ENCODE data around the gene GSK3A. TPM values are rescaled to one million over a fixed set of nuclear protein-coding genes. Genes with fewer than 3 reads are reported as not detected.
A peak's percentile ranks its signal among the peaks of the same experiment; 100 is the strongest.

Gene GSK3A
- total and polyA plus RNA-seq, 2 of the 8 experiments (the other 6 are each of a cell fraction or from before 2014, with no cell fraction given) = 55.3 to 84.0 TPM

DNA sequence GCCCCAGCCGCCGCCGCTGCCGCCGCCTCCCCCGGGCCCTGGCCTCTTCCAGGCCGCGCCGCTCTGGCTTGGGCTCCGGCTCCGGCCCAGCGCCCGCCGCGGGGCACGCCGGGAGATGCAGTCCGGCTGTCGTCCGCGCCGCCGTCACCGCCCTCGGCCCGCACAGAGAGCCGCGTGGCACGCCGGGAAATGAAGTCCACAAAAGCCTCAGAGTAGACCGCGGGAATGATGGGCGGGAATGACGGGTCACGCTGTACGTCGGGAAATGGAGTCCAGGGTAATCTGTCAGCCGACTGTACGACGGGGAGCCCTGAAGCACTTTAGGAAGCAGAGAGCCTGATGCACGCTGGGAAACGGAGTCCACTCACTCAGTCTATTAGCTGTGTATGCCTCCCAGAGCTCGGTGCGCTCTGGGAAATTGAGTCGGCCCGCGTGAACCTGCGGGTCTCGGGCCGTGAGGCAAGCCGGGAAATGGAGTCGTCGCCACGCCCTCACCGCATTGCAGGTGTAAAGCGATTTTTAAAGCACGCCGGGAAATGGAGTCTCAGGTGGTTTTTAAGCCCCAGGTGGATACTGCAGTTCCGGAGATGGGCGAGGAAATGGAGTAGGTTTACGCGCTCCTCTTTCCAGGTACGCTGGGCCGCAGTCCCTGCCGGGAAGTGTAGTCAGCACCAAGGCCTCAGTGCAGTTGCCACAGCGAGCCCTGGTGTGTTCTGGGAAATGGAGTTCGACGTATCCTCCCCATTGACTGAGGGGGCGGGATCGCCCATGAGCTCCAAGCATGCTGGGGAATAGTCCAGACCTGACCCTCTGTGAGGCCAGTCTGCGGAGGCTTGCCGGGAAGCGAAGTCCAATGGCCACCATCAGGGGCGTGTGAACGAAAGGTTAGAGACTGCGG is at the start of gene GSK3A (continued):
- TF ChIP-seq, protein P1, sequence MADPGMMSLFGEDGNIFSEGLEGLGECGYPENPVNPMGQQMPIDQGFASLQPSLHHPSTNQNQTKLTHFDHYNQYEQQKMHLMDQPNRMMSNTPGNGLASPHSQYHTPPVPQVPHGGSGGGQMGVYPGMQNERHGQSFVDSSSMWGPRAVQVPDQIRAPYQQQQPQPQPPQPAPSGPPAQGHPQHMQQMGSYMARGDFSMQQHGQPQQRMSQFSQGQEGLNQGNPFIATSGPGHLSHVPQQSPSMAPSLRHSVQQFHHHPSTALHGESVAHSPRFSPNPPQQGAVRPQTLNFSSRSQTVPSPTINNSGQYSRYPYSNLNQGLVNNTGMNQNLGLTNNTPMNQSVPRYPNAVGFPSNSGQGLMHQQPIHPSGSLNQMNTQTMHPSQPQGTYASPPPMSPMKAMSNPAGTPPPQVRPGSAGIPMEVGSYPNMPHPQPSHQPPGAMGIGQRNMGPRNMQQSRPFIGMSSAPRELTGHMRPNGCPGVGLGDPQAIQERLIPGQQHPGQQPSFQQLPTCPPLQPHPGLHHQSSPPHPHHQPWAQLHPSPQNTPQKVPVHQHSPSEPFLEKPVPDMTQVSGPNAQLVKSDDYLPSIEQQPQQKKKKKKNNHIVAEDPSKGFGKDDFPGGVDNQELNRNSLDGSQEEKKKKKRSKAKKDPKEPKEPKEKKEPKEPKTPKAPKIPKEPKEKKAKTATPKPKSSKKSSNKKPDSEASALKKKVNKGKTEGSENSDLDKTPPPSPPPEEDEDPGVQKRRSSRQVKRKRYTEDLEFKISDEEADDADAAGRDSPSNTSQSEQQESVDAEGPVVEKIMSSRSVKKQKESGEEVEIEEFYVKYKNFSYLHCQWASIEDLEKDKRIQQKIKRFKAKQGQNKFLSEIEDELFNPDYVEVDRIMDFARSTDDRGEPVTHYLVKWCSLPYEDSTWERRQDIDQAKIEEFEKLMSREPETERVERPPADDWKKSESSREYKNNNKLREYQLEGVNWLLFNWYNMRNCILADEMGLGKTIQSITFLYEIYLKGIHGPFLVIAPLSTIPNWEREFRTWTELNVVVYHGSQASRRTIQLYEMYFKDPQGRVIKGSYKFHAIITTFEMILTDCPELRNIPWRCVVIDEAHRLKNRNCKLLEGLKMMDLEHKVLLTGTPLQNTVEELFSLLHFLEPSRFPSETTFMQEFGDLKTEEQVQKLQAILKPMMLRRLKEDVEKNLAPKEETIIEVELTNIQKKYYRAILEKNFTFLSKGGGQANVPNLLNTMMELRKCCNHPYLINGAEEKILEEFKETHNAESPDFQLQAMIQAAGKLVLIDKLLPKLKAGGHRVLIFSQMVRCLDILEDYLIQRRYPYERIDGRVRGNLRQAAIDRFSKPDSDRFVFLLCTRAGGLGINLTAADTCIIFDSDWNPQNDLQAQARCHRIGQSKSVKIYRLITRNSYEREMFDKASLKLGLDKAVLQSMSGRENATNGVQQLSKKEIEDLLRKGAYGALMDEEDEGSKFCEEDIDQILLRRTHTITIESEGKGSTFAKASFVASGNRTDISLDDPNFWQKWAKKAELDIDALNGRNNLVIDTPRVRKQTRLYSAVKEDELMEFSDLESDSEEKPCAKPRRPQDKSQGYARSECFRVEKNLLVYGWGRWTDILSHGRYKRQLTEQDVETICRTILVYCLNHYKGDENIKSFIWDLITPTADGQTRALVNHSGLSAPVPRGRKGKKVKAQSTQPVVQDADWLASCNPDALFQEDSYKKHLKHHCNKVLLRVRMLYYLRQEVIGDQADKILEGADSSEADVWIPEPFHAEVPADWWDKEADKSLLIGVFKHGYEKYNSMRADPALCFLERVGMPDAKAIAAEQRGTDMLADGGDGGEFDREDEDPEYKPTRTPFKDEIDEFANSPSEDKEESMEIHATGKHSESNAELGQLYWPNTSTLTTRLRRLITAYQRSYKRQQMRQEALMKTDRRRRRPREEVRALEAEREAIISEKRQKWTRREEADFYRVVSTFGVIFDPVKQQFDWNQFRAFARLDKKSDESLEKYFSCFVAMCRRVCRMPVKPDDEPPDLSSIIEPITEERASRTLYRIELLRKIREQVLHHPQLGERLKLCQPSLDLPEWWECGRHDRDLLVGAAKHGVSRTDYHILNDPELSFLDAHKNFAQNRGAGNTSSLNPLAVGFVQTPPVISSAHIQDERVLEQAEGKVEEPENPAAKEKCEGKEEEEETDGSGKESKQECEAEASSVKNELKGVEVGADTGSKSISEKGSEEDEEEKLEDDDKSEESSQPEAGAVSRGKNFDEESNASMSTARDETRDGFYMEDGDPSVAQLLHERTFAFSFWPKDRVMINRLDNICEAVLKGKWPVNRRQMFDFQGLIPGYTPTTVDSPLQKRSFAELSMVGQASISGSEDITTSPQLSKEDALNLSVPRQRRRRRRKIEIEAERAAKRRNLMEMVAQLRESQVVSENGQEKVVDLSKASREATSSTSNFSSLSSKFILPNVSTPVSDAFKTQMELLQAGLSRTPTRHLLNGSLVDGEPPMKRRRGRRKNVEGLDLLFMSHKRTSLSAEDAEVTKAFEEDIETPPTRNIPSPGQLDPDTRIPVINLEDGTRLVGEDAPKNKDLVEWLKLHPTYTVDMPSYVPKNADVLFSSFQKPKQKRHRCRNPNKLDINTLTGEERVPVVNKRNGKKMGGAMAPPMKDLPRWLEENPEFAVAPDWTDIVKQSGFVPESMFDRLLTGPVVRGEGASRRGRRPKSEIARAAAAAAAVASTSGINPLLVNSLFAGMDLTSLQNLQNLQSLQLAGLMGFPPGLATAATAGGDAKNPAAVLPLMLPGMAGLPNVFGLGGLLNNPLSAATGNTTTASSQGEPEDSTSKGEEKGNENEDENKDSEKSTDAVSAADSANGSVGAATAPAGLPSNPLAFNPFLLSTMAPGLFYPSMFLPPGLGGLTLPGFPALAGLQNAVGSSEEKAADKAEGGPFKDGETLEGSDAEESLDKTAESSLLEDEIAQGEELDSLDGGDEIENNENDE (IDR thresholded peaks at IDR 0.05; ENCODE audit: insufficient replicate concordance, low read length) = no peak
- TF ChIP-seq SAP30 (IDR thresholded peaks at IDR 0.05; ENCODE audit: insufficient read depth, insufficient replicate concordance, low read length) (no peak), YY1 (IDR thresholded peaks at IDR 0.05; ENCODE audit: low read depth, low read length) (peak; percentile 80), RAD21 (IDR thresholded peaks at IDR 0.05 in 1 of 2, conservative IDR thresholded peaks at IDR 0.05 in 1 of 2; ENCODE audit: low read depth in 2 of 2, low read length in 2 of 2) (no peak), CBX5 (IDR thresholded peaks at IDR 0.05; ENCODE audit: low read depth, low read length) (no peak)
- TF ChIP-seq, protein P2, sequence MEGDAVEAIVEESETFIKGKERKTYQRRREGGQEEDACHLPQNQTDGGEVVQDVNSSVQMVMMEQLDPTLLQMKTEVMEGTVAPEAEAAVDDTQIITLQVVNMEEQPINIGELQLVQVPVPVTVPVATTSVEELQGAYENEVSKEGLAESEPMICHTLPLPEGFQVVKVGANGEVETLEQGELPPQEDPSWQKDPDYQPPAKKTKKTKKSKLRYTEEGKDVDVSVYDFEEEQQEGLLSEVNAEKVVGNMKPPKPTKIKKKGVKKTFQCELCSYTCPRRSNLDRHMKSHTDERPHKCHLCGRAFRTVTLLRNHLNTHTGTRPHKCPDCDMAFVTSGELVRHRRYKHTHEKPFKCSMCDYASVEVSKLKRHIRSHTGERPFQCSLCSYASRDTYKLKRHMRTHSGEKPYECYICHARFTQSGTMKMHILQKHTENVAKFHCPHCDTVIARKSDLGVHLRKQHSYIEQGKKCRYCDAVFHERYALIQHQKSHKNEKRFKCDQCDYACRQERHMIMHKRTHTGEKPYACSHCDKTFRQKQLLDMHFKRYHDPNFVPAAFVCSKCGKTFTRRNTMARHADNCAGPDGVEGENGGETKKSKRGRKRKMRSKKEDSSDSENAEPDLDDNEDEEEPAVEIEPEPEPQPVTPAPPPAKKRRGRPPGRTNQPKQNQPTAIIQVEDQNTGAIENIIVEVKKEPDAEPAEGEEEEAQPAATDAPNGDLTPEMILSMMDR (IDR thresholded peaks at IDR 0.05; ENCODE audit: control extremely low read depth in 1 of 3, insufficient read depth in 1 of 3, low read depth in 1 of 3, low read length in 3 of 3) = no peak
